RCC 7860 (cell line): Measurements from ENCODE around the gene TNFRSF25.
"Not testable (repeated sequence)": the region's sequence is repeated elsewhere in the genome, so short reads cannot be mapped to it uniquely, and the experiment has no call there.

Experiments
- DNase-seq: peaks from one replicate; pipeline ENCODE4 v3.0.0-alpha.2; 2015; ENCODE audit warnings: low spot score
- FAIRE-seq: peaks from 2 replicates; lab custom pipeline; 2012; peaks lifted over from hg19 to GRCh38; lab: Jason Lieb, UNC

The TNFRSF25 gene

DNA sequence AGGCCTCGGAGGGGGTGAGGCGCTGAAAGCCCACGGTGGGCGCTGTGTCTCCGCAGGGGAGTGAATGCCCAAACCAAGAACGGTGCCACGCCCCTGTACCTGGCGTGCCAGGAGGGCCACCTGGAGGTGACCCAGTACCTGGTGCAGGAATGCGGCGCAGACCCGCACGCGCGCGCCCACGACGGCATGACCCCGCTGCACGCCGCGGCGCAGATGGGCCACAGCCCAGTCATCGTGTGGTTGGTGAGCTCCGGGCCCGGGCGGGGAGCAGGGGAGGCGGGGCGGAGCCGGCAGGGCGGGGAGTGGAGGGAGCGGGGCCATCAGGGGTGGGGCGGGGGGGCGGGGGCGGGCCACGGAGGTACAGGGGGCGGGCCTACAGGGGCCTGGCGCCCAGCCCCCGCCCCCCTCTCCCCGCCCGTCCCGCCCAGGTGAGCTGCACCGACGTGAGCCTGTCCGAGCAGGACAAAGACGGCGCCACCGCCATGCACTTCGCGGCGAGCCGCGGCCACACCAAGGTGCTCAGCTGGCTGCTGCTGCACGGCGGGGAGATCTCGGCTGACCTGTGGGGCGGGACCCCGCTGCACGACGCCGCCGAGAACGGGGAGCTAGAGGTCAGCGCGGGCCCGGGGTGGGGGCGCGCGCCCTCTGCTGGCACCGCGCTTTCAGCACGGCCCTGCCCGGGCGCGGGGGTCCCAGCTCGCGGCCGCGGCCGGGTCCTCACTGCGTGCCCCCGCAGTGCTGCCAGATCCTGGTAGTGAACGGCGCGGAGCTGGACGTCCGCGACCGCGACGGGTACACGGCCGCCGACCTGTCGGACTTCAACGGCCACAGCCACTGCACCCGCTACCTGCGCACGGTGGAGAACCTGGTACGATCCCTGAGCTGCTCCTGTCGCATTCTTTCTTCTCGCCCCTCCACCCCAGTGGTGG, 25.5 kb downstream of the TNFRSF25 start:
- peak; percentile 59 for DNase-seq
- no peak for FAIRE-seq

DNA sequence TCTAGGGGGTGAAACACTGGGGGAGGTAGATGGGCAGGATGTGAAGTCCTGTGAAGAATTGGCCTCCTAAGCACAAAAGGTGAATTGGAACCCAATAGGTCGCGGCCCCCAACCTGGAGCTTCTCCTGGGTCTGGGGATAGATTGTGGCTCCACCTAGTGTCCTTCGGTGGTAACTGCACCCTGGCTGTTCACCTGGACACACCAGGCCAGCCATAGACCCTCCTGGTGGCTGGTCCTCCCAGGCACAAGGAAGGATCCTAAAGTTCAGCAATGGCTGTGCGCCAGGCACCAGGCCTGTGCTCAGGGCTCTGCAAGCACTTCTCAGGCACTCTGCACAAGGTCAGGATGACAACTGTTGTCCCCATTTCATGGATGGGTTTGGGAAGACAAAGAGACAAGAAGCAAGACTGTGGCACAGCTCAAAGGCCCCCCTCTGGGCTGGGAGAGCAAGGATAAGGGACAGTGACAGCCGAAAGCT, 27.9 kb downstream of the TNFRSF25 start:
- FAIRE-seq (no peak), DNase-seq (peak; percentile 52)

DNA sequence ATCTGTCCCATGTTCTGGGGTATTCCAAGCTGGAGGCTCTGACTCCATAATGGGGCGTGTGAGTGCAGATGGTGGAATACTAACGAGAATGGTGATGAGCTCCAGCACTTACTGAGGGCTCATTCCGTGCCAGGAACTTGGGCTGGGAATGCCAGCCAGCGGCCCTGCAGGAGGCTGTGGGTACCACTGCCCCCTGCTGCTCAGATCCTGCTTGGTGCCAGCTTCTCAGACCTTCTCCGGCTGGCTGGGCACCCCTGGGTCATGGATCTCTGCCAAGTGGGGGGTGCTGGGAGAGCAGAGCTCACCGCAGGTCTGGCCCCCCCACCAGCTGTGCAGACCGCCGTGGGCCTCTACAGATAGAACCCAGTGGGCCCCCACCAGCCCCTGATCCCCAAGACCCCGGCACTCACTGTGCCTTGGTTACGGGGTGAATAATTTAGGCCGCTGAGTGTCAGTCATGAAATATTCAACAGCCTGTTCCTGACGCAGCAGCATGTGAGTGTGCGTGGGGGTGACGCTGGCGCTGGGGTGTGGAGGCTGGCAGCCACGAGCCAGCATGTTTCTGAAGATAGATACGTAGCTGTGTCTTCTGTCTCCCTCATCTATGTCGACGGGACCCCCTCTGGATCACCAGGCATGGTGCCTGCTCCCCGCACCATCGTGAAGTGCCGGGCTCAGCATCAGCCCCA, 28.8 kb downstream of the TNFRSF25 start:
- FAIRE-seq = not testable (repeated sequence)
- DNase-seq = peak; percentile 67

DNA sequence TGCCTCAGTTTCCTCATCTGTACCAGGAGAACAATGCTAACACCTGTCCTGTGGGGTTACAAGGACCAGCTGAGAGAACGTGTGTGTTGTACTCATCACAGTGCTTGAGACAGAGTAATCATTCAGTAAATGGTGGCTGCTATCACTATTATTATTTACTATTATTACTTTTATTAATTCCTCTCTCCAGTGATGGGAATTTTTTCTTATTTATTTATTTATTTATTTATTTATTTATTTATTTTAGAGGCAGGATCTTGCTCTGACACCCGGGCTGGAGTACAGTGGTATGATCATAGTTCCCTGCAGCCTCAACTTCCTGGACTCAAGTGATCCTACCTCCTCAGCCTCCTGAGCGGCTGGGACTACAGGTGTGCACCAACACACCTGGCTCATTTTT, 29.7 kb downstream of the TNFRSF25 start:
- not testable (repeated sequence) for FAIRE-seq, DNase-seq

DNA sequence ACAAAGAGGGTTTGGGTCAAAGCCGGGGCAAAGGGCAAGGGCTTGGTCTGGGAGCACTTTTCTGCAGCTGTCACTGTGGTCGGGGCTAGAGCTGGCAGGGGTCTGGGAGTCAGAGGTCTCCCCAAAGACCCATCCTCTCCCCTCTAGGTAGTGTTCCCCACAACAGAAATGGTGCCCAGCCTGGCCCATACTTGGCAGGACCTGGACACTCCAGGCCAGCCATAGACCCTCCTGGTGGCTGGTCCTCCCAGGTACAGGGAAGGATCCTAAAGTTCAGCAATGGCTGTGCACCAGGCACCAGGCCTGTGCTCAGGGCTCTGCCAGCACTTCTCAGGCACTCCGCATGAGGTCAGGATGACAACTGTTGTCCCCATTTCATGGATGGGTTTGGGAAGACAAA, 30.4 kb downstream of the TNFRSF25 start:
- DNase-seq (no peak), FAIRE-seq (no peak)

DNA sequence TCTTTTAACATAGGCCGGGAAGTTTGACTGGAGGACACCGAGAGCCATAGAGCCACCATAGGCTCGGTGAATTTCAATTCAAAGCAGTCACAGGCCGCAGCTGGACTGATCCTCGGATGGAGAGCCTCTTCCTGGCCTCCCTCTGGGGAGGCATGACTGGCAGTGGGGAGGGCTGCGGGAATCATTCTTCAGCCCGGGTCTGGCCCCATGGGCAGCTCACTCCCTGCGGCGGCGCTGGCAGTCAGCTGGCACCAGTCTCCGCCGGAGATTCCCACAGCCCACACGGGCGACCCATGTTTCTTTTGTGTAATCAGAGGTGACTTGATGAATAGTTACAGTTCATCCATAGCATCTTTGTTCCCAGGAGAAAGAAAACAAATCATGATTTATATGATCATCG, 30.8 kb downstream of the TNFRSF25 start:
- FAIRE-seq = no peak
- no peak for DNase-seq

DNA sequence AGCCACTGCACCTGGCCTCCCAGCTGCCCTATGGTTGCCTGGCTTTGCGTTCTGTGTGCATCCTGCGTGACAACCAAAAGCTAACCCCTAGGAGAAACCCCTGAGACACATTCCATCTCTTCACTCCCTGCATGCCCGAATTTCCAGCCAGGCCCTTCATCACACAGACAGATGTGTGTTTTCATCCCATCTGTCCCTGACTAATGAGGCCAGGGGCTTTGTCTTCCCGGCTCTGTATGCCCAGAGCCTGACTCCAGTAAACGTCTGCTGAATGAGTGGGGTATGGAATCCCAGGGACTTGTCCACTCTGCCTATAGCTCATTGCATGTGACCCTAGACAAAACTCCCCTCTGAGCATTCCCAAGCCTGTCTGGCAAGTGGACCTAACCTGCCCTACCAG, 31.8 kb downstream of the TNFRSF25 start:
- FAIRE-seq (no peak), DNase-seq (no peak)

DNA sequence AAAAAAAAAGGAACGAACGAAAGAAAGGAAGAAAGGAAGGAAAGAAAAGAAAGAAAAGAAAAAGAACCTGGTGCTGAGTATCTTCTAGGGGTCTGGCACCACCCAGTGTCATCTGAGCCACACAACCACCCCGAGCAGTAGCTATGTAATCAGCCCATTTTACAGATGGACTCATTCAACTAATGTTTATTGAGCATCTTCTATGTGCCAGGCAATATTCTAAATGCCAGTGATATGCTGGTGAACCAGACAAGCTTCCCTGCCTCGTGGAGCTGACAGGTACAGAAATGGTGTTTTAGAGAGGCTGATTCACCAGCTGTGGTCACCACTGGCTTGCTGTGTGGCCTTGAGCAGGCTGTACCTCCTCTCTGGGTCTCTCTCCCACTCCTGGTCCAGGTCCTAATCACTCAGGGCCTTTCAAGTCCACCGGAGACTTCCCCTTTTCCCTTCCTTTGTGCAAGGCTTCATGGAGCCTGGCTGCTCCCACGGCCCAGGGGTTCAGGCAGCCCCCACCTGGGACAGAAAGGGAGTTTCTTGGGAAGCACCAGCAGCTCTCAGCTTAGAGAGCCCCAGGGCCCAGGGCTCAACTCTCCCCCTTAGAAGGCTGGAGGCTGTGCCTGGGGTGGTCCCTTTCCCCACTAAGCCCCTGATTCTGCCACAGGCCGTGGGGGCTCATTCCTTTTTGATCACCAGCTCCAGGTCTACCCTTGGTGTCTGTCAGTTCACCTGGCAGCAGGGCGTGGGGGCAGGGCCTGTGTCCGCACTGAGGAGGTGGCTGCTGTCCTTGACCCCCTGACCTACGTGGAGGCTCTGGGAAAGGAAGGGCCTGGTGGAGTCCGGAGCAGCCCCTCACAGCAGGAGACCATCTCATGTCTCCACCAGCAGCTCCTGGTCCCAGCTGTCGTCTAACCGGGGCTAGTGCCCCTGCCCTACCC, 34.1 kb downstream of the TNFRSF25 start:
- DNase-seq = not testable (repeated sequence)
- FAIRE-seq = peak; percentile 20

DNA sequence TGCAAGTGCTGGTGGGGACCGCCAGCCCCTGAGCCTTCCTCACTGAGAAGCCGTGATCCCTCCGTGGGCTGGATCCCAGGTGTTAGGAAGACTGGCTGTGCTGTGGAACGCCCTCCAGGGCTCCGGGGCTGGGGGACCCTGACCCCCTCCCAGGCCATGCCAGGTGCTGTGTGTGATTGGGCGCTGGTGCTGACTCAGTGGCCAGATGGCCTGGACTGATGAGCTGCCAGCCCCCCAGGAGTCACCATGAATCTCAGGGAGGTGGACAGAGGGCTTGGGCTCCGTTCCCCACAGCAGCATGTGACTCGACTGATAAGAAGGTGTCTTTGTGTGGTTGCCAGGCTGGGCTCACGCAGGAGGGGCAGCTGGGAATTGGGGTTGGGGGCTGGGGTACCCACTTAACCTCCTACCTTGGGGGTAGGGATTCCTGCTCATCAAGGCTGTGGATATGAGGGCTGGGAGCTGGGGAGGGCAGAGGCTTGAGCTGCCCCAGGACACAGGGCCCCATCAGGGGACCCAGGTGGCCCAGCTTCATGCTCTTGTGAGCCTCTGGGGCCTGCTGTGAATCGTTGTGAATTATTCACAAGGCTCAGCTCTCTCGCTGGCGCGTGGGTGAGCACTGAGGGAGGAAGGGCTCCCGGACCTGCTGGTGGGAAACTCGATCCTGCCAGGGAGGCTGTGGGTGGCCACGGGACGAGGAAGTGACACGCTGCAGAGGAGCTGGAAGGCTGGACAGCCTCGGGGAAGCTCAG, 36.1 kb downstream of the TNFRSF25 start:
- FAIRE-seq, DNase-seq: not testable (repeated sequence)

DNA sequence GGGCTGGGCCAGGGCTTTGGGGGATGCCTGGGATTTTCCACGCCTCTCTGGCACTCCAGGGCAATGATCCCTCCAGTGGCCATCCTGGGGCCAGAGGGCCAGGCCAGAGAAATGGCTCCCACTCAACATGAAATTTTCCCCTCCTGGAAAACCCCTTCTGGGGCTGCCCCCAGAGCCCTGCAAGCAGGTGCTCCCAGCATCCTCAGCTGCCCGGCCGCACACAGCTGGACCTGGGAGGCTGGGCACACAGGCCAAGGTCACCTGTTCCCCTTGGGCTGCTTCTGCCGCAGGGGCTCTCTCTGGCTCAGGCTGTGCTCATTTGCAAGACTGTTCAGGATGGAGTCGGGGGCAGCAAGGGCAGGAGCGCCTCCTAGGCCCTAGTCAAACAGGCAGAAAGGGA, 37.5 kb downstream of the TNFRSF25 start:
- not testable (repeated sequence) for FAIRE-seq, DNase-seq

DNA sequence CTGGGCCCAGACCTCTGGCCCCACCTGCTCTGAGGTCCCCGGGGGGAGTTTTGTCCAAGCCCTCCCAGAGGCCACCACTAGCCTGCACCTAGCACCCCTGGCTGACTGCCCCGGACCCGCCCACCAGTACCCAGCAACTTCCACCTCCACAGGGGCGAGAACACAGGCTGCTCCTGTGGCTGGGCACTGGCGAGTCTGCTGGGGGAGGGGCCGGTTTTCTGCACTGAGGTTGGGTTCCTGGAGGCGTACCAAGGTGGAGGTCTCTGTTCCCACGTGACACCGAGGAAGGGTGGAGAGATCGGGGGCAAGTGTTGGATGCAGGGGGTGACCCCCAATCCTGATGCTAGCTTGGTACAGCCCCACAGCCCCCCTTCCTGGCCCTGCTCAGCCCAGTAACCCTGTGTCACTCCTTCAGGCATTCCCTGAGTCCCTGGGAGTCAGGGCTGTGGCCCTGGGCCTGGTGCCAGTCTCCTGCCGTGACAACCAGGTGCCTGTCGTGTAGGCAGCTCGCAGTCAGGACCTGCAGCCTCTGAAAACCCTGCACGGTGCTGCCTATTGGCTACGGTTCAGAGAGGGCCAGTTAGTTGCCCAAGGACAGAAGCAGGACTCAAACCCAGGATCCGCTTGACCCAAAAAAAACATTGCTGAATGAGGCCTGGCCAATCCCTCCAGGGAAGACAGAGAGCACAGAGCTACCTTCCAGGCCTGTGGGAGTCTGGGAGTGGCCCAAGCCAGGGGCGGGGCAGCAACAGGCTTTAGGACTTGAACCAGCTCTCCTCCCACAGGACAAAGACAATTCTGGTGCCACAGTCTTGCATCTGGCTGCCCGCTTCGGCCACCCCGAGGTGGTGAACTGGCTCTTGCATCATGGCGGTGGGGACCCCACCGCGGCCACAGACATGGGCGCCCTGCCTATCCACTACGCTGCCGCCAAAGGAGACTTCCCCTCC, 38.3 kb downstream of the TNFRSF25 start:
- FAIRE-seq = no peak
- no peak for DNase-seq

DNA sequence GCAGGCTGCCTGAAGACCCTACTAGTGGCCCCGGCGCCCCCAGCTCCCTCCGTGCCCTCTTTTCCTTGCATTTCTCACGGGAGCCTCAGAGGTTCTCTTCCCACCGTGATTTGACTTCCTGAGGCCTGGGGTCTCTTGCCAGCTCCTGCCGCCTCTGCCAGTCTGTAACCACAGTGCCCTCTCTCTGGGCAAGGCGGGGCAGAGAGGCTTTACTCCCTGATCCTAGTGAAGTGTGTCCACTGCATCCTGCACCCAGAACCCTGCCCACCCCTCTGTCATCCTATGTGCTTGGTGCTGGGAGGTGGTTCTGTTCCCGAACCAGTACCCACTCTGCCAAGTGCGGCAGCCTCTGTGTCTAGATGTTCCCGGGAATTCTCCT, 39.0 kb downstream of the TNFRSF25 start:
- FAIRE-seq (no peak), DNase-seq (no peak)

DNA sequence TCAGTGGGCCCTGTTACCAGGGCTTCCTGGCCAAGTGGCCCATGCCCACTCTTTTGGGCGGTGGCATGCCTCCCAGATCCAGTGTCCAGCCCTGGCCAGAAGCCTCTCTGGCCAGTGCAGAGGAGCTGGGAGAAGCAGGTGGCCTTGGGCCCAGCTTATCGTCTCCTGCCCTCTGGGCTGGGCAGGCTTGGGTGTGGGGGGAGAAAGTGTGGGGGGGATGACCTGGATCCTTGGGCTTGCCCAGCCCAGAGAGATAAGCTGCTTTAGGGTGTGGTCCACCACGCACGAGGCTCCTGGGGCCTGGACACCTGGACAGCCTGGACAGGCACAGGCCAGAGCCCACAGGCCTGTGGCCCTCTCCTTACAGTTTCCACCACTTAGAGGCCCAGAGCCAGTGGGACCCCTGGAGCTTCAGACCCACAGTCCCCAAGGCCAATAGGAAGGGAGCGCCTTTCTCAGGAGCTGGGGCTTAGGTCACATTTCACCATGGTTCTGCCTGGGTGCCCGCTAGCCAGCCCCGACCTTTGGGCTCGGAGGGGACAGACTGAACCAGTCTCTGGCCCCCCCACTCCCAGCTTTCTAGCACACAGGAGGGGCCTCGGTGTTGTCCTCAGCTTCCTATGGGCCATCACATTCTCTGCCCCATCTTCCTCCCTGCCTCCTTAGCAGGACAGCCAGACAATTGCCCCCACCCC, 39.5 kb downstream of the TNFRSF25 start:
- no peak for FAIRE-seq
- no peak for DNase-seq

DNA sequence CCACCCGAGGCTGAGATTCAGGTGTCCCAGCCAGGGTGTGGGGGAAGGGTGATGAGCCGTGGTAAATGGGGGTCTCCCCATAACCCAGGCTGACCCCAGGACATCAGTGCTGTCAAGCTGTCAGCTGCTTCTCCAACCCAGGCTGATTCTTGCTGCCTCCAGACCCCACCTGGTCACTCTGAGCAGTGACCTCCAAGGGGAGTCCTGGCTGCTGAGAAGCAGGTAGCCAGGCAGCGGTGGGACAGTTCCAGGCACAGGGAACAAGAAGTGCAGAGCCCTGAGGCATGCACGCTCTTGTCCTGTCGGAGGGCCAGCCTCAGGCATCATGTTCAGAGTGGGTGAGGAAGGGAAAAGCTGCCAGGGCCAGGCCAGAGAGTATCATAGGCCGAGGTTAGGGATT, 40.3 kb downstream of the TNFRSF25 start:
- FAIRE-seq (no peak), DNase-seq (no peak)

DNA sequence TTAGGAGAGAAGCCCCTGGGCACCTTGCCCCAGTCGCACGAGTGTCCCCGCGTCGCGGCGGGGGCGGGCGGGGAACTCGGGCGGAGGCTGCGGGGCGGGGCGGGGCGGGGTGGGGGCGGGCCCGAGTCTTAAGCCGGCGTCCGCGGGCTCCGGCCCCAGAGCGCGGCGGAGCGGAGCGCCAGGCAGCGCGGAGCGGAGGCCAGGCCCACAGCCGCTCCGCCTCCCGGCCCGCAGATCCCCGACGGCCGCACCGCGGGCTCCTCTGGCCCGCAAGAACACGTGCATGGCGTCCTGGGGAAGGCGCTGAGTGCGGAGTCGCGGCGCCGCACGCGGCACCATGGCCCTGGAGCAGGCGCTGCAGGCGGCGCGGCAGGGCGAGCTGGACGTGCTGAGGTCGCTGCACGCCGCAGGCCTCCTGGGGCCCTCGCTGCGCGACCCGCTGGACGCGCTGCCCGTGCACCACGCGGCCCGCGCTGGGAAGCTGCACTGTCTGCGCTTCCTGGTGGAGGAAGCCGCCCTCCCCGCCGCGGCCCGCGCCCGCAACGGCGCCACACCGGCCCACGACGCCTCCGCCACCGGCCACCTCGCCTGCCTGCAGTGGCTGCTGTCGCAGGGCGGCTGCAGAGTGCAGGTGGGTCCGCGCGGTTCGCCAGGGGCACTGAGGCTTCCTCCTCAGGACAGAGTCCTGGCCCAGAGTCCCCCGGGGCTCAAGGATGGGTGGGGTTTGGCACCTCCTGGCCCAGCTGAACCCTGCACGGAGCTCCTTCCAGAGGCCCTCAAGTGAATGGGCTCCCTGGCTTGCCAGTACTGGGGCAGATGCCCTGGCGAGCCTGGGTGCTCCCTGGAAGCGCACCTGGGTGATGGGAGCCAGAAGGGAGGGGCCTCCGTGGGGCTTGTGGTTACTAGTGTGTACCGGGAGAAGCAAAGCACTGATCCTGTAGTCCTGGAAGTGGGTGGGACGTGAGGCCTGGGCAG, 41.1 kb downstream of the TNFRSF25 start, which contains the start of gene ESPN:
ESPN (plus strand) TSS at position 158 of the 975 bp plus-strand sequence; CDS start at position 338, 180 bp downstream.
- DNase-seq (no peak), FAIRE-seq (no peak)

DNA sequence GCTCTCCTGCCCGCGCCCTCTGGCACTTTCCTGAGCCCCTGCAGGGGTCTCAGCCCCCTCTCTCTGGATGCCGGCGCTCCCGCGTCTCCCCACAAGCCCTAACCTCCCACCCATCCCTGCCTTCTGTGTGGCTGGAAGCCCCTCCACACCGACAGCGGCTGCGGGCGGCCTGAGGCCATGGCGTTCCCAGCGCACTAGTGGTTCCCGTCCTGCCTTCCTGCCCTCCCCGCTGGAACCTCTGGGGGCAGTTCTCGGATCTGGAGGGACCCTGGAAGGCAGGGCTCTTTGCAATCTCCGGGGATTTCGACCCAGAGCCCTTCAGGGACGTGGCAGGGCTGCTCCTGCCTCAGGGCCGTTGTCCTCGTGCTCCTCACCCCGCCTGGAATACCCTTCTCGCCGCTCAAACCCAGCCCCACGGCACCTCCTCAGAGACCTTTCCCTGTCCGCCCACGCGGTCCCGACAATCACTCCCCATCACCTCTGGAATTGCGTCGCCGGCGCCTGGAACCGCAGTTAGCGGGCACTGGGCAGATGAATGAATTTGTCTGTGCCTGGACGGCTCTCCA, 41.9 kb downstream of the TNFRSF25 start:
- DNase-seq = no peak
- FAIRE-seq = no peak
